IMR-90 (cell line): ENCODE data around the gene CCNJL. TPM values are rescaled to one million over a fixed set of nuclear protein-coding genes. Genes with fewer than 3 reads are reported as not detected.

ENCODE experiments used
- ATAC-seq: fragments of 200-7000 bp; cut with Tn5 transposase; 2 replicates; pipeline ENCODE4 v1.9.1; 2020; ENCODE audit warnings: low read depth, mild to moderate bottlenecking, moderate library complexity
- BruUV-seq: library from RNA; stranded (reverse); fragments of 400-500 nt; replicated peaks from 2 replicates; lab custom pipeline; 2021; lab: Mats Ljungman, UMichigan
- CTCF ChIA-PET: fragments of 300-600 bp; formaldehyde crosslinking; extraction: SDS; loops from one replicate; lab custom pipeline; 2021; ENCODE audit warnings: antibody characterized with exemption; lab: Yijun Ruan, JAX
- POLR2A ChIA-PET: fragments of 300-600 bp; sonication (Branson Sonifier 250); formaldehyde crosslinking; loops from one replicate; lab custom pipeline; 2022; ENCODE audit warnings: antibody characterized with exemption; ENCODE audit not compliant: unreplicated experiment; lab: Charles Lee
- DNase-seq: peaks from one replicate; pipeline ENCODE4 v3.0.0; 2013
- H2AFZ ChIP-seq: replicated peaks from 2 replicates; pipeline ENCODE3; 2013; ENCODE audit warnings: low read length, mild to moderate bottlenecking; ENCODE audit not compliant: poor library complexity
- H2AK5ac ChIP-seq: 2 replicates; pipeline ENCODE4 v1.6.1; 2013; ENCODE audit warnings: low read depth, low read length, inconsistent platforms
- H2AK9ac ChIP-seq: replicated peaks from 2 replicates; pipeline ENCODE3; 2013; ENCODE audit warnings: mild to moderate bottlenecking, low read depth, low read length, moderate library complexity; ENCODE audit not compliant: poor library complexity
- H2BK120ac ChIP-seq: 2 replicates; pipeline ENCODE4 v1.6.1; 2013; ENCODE audit warnings: low read depth, low read length, inconsistent platforms
- H2BK15ac ChIP-seq: 3 replicates; pipeline ENCODE4 v1.6.1; 2013; ENCODE audit warnings: low read depth, low read length, inconsistent platforms
- H2BK20ac ChIP-seq: 2 replicates; pipeline ENCODE4 v1.6.1; 2013; ENCODE audit warnings: low read depth, mild to moderate bottlenecking, inconsistent platforms, low read length, moderate library complexity
- H2BK5ac ChIP-seq: 2 replicates; pipeline ENCODE4 v1.6.1; 2013; ENCODE audit warnings: mild to moderate bottlenecking, low read depth, low read length, inconsistent platforms; ENCODE audit not compliant: poor library complexity, severe bottlenecking
- H3K14ac ChIP-seq: replicated peaks from 2 replicates; pipeline ENCODE4 v1.6.1; 2013; ENCODE audit warnings: low read depth, low read length, inconsistent platforms
- H3K18ac ChIP-seq: 2 replicates; pipeline ENCODE4 v1.6.1; 2013; ENCODE audit warnings: low read depth, low read length, control low read depth
- H3K23ac ChIP-seq: 2 replicates; pipeline ENCODE4 v1.6.1; 2013; ENCODE audit warnings: low read depth, low read length, inconsistent platforms
- H3K27ac ChIP-seq: 2 replicates; pipeline ENCODE4 v1.5.1; 2013; ENCODE audit warnings: mild to moderate bottlenecking, control low read depth, low read length; ENCODE audit not compliant: insufficient read depth
- H3K27me3 ChIP-seq: 2 replicates; pipeline ENCODE4 v1.6.1; 2013; ENCODE audit warnings: low read length; ENCODE audit not compliant: control insufficient read depth, insufficient read depth
- H3K36me3 ChIP-seq: 2 replicates; pipeline ENCODE4 v1.6.1; 2013; ENCODE audit warnings: low read length, mixed read lengths; ENCODE audit not compliant: control insufficient read depth, insufficient read depth
- H3K4ac ChIP-seq: 2 replicates; pipeline ENCODE4 v1.6.1; 2013; ENCODE audit warnings: low read depth, low read length, inconsistent platforms
- H3K4me1 ChIP-seq: 2 replicates; pipeline ENCODE4 v1.6.1; 2013; ENCODE audit warnings: low read length, mixed read lengths; ENCODE audit not compliant: control insufficient read depth, insufficient read depth
- H3K4me2 ChIP-seq: 2 replicates; pipeline ENCODE4 v1.6.1; 2013; ENCODE audit warnings: low read depth, mild to moderate bottlenecking, control low read depth, low read length, moderate library complexity
- H3K4me3 ChIP-seq: 2 replicates; pipeline ENCODE4 v1.5.1; 2013; ENCODE audit warnings: low read depth, mild to moderate bottlenecking, control low read depth, low read length, moderate library complexity; ENCODE audit not compliant: insufficient read depth
- H3K56ac ChIP-seq: 2 replicates; pipeline ENCODE4 v1.6.1; 2013; ENCODE audit warnings: low read length, inconsistent platforms; ENCODE audit not compliant: insufficient read depth; ENCODE audit errors: extremely low read depth
- H3K79me1 ChIP-seq, 2 experiments: 2 replicates each; pipeline ENCODE4 v1.6.1; 2013; ENCODE audit warnings: low read length in 2 of 2, inconsistent platforms in 1 of 2, low read depth in 1 of 2
- H3K9ac ChIP-seq: 2 replicates; pipeline ENCODE4 v1.6.1; 2013; ENCODE audit warnings: low read depth, low read length, control low read depth
- H3K9me1 ChIP-seq: 2 replicates; pipeline ENCODE4 v1.6.1; 2013; ENCODE audit warnings: low read length, inconsistent platforms; ENCODE audit not compliant: insufficient read depth
- H3K9me3 ChIP-seq: 2 replicates; pipeline ENCODE4 v1.6.1; 2013; ENCODE audit warnings: low read length; ENCODE audit not compliant: control insufficient read depth, insufficient read depth
- H4K20me1 ChIP-seq: 2 replicates; pipeline ENCODE4 v1.6.1; 2013; ENCODE audit warnings: low read length, inconsistent platforms; ENCODE audit not compliant: insufficient read depth
- H4K5ac ChIP-seq: 2 replicates; pipeline ENCODE4 v1.6.1; 2013; ENCODE audit warnings: mild to moderate bottlenecking, low read depth, low read length, control low read depth
- H4K8ac ChIP-seq, 2 experiments: 2 replicates each; pipeline ENCODE4 v1.6.1; 2013; ENCODE audit warnings: low read depth in 2 of 2, low read length in 2 of 2, control low read depth in 1 of 2, inconsistent platforms in 1 of 2
- H4K91ac ChIP-seq: 2 replicates; pipeline ENCODE4 v1.6.1; 2013; ENCODE audit warnings: low read depth, low read length, inconsistent platforms; ENCODE audit not compliant: insufficient read depth
- BHLHE40 ChIP-seq: fragments of 150-350 bp; IDR thresholded peaks from 2 replicates; pipeline ENCODE4 v1.6.1; 2016; ENCODE audit warnings: mild to moderate bottlenecking, low read depth, low read length
- CEBPB ChIP-seq: IDR thresholded peaks from 2 replicates; pipeline ENCODE4 v1.6.1; 2012; ENCODE audit warnings: low read depth, low read length, improper control_type of control experiment
- CHD1 ChIP-seq: IDR thresholded peaks from 2 replicates; pipeline ENCODE4 v1.6.1; 2012; ENCODE audit warnings: low read depth, low read length, improper control_type of control experiment
- FOS ChIP-seq: fragments of 150-350 bp; IDR thresholded peaks from 2 replicates; pipeline ENCODE4 v1.6.1; 2016; ENCODE audit warnings: low read depth, low read length
- MAFK ChIP-seq: IDR thresholded peaks from 2 replicates; pipeline ENCODE4 v1.6.1; 2012; ENCODE audit warnings: low read depth, low read length, improper control_type of control experiment
- MAZ ChIP-seq: IDR thresholded peaks from 2 replicates; pipeline ENCODE4 v1.6.1; 2012; ENCODE audit warnings: low read depth, mild to moderate bottlenecking, low read length, improper control_type of control experiment, moderate library complexity, borderline replicate concordance
- MXI1 ChIP-seq: IDR thresholded peaks from 2 replicates; pipeline ENCODE4 v1.6.1; 2012; ENCODE audit warnings: low read depth, mild to moderate bottlenecking, low read length, moderate library complexity, borderline replicate concordance
- NFE2L2 ChIP-seq: fragments of 150-350 bp; IDR thresholded peaks from 2 replicates; pipeline ENCODE4 v1.6.1; 2016; ENCODE audit warnings: low read depth, mild to moderate bottlenecking, low read length
- POLR2A ChIP-seq: IDR thresholded peaks from 2 replicates; pipeline ENCODE4 v1.6.1; 2012; ENCODE audit warnings: mild to moderate bottlenecking, low read depth, low read length
- RAD21 ChIP-seq: IDR thresholded peaks from 2 replicates; pipeline ENCODE4 v1.6.1; 2012; ENCODE audit warnings: low read length, improper control_type of control experiment
- RCOR1 ChIP-seq: IDR thresholded peaks from 2 replicates; pipeline ENCODE4 v1.6.1; 2012; ENCODE audit warnings: mild to moderate bottlenecking, low read length, improper control_type of control experiment; ENCODE audit not compliant: insufficient replicate concordance
- RFX5 ChIP-seq: IDR thresholded peaks from 2 replicates; pipeline ENCODE4 v1.8.0; 2012; ENCODE audit warnings: low read depth, mild to moderate bottlenecking, low read length, moderate library complexity
- SMC3 ChIP-seq: fragments of 150-350 bp; IDR thresholded peaks from 2 replicates; pipeline ENCODE4 v1.6.1; 2016; ENCODE audit warnings: low read depth, mild to moderate bottlenecking, antibody characterized with exemption, low read length, moderate library complexity
- WGBS, 2 experiments: methylation state at CpG; one replicate each; pipeline versions ENCODE4 v1.1.5 to v1.1.7; 2013; ENCODE audit warnings: missing lambda C conversion rate in 2 of 2; ENCODE audit not compliant: insufficient read length in 1 of 2; ENCODE audit errors: extremely low coverage in 2 of 2; 5-methylcytosine and 5-hydroxymethylcytosine counted together
- dilution Hi-C: fragments of 300-500 bp; cut with HindIII; formaldehyde crosslinking; loops from one replicate; pipeline ENCODE4 v1.14.3; 2018; ENCODE audit warnings: low sequenced_read_pairs; ENCODE audit not compliant: unreplicated experiment
- in situ Hi-C: fragments of 300-500 bp; cut with MboI; formaldehyde crosslinking; loops from 3 replicates; pipeline ENCODE4 v1.14.3; 2019; ENCODE audit warnings: low sequenced_read_pairs, inconsistent platforms, mixed read lengths
- intact Hi-C: fragments of 100-400 bp; cut with micrococcal nuclease; formaldehyde crosslinking; loops from 2 replicates; pipeline ENCODE4 v1.10.0; 2022
- polyA plus RNA-seq, 3 experiments: library from polyadenylated mRNA; depleted of rRNA; stranded (reverse); fragments of >200 nt; gene quantifications; 2 replicates each; pipeline ENCODE4 v1.2.3, GENCODE V29; 2012; ENCODE audit warnings: low replicate concordance in 1 of 3
- total RNA-seq: library from RNA; depleted of rRNA; stranded (reverse); fragments of >200 nt; gene quantifications from 2 replicates; pipeline ENCODE4 v1.2.3, GENCODE V29; 2012
- TF ChIP-seq, protein P1 (sequence below): fragments of 150-350 bp; IDR thresholded peaks from 2 replicates; pipeline ENCODE4 v1.6.1; 2016; ENCODE audit warnings: low read depth, mild to moderate bottlenecking, low read length, moderate library complexity, borderline replicate concordance
- TF ChIP-seq, protein P2 (sequence below): fragments of 150-350 bp; IDR thresholded peaks from 2 replicates; pipeline ENCODE4 v1.6.1; 2017; ENCODE audit warnings: mild to moderate bottlenecking, antibody characterized with exemption, low read length, low read depth
- TF ChIP-seq, protein P3 (sequence below): conservative IDR thresholded peaks from 2 replicates; pipeline ENCODE4 v1.5.1; 2012; ENCODE audit warnings: mild to moderate bottlenecking, low read depth, low read length, improper control_type of control experiment

The CCNJL gene
- total and polyA plus RNA-seq, 2 of the 4 experiments (the other 2 are of a cell fraction): 2.0 to 3.8 TPM

DNA sequence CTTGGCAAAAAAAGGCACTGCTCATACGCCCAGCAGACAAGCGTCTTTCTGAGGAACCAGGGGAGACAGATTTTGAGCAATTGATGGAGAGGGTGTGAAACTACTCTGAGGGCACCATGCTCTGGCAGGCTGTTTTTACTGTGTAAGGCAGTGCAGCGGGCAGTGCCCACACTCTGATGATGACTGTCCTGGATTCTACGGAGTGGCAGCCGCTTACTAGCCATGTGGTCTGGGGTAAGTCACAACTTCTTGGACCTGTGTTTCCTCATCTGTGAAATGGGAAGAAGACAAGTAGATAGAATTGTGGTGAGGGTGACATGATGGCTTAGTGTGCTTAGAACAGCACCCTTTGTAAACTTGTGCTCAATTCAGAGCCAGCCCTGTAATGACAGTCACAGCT lies 44.2 kb downstream of the CCNJL start:
- ChIA-PET CTCF (no interaction called here), POLR2A (no interaction called here)
- Histone ChIP-seq H3K23ac (no peak overlapping the region), H4K8ac (no peak overlapping the region; a peak in 1 of 4 replicates), H2AFZ (no peak overlapping the region), H3K4ac (peak overlapping the region; percentile 22; the same call in 1 of the 2 replicates), H4K20me1 (no peaks in the 10 kb centered on the region), H2BK20ac (peak overlapping the region; percentile 10; the same call in 1 of the 2 replicates), H3K4me2 (no peak overlapping the region), H3K27me3 (no peaks in the 10 kb centered on the region), H2BK120ac (no peak overlapping the region), H2BK5ac (no peak overlapping the region), H3K14ac (0 out of 2 replicates have a peak overlapping the region, but pooled peaks have one; percentile 0), H4K5ac (no peak overlapping the region), H3K36me3 (0 out of 2 replicates have a peak, but pooled peaks cover 2% of the 10 kb centered on the region), H3K27ac (no peak overlapping the region), H2AK5ac (peak overlapping the region; percentile 35; the same call in 1 of the 2 replicates), H3K9ac (no peak overlapping the region), H3K56ac (no peak overlapping the region), H3K4me1 (peaks cover 15% of the 10 kb centered on the region), H3K4me3 (no peak overlapping the region), H3K18ac (peak overlapping the region; percentile 37; the same call in 1 of the 2 replicates), H2BK15ac (no peak overlapping the region), H3K9me3 (no peaks in the 10 kb centered on the region), H2AK9ac (no peak overlapping the region), H4K91ac (no peak overlapping the region), H3K79me1 (peaks cover 0 to 11% of the 10 kb centered on the region in 2 experiments; a peak in 1 of 4 replicates), H3K9me1 (peaks cover 13% of the 10 kb centered on the region)
- intact Hi-C loops: no loop called here
- DNase-seq (no peak), ATAC-seq (no peak)
- in situ Hi-C loops: no loop called here
- no CpG with 5 or more reads among the region's 5 CpGs for WGBS, 2 experiments
- TF ChIP-seq CHD1: no peak
- no peak for TF ChIP-seq CEBPB
- no peak for TF ChIP-seq NFE2L2
- TF ChIP-seq, protein P1, sequence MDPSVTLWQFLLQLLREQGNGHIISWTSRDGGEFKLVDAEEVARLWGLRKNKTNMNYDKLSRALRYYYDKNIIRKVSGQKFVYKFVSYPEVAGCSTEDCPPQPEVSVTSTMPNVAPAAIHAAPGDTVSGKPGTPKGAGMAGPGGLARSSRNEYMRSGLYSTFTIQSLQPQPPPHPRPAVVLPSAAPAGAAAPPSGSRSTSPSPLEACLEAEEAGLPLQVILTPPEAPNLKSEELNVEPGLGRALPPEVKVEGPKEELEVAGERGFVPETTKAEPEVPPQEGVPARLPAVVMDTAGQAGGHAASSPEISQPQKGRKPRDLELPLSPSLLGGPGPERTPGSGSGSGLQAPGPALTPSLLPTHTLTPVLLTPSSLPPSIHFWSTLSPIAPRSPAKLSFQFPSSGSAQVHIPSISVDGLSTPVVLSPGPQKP: no peak
- no peak for TF ChIP-seq MXI1
- TF ChIP-seq SMC3: no peak
- no peak for TF ChIP-seq RAD21
- no peak for TF ChIP-seq RFX5
- TF ChIP-seq, protein P2, sequence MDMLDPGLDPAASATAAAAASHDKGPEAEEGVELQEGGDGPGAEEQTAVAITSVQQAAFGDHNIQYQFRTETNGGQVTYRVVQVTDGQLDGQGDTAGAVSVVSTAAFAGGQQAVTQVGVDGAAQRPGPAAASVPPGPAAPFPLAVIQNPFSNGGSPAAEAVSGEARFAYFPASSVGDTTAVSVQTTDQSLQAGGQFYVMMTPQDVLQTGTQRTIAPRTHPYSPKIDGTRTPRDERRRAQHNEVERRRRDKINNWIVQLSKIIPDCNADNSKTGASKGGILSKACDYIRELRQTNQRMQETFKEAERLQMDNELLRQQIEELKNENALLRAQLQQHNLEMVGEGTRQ: no peak
- no peak for TF ChIP-seq MAZ
- no peak for TF ChIP-seq MAFK
- TF ChIP-seq BHLHE40: no peak
- TF ChIP-seq, protein P3, sequence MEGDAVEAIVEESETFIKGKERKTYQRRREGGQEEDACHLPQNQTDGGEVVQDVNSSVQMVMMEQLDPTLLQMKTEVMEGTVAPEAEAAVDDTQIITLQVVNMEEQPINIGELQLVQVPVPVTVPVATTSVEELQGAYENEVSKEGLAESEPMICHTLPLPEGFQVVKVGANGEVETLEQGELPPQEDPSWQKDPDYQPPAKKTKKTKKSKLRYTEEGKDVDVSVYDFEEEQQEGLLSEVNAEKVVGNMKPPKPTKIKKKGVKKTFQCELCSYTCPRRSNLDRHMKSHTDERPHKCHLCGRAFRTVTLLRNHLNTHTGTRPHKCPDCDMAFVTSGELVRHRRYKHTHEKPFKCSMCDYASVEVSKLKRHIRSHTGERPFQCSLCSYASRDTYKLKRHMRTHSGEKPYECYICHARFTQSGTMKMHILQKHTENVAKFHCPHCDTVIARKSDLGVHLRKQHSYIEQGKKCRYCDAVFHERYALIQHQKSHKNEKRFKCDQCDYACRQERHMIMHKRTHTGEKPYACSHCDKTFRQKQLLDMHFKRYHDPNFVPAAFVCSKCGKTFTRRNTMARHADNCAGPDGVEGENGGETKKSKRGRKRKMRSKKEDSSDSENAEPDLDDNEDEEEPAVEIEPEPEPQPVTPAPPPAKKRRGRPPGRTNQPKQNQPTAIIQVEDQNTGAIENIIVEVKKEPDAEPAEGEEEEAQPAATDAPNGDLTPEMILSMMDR: no peak
- no peak for TF ChIP-seq FOS
- no peak for TF ChIP-seq RCOR1
- TF ChIP-seq POLR2A: no peak
- dilution Hi-C loops: no loop called here
- BruUV-seq: no TSS peak
